ENCODE results near the gene RAD52. TPM values are rescaled to one million over a fixed set of nuclear protein-coding genes. Genes with fewer than 3 reads are reported as not detected.

The RAD52 gene
- total RNA-seq, 1 donor = 10.1 TPM

- peak overlapping the region; percentile 95 for H3K4me2 ChIP-seq (ENCODE audit: insufficient read depth, low read length)
- H3K36me3 ChIP-seq (ENCODE audit: insufficient read depth, low read length) = no peaks in the 10 kb centered on the region
- H3K27ac ChIP-seq (ENCODE audit: low read depth, low read length) = peak overlapping the region; percentile 89
- peak overlapping the region; percentile 88 for H3K4me3 ChIP-seq (ENCODE audit: insufficient read depth, low read length)
- H4K20me1 ChIP-seq (ENCODE audit: insufficient read depth, low read length) = peaks cover 11% of the 10 kb centered on the region
- DNase-seq (ENCODE audit: insufficient read length, low spot score, missing footprints) = peak; percentile 96
- H2AFZ ChIP-seq (ENCODE audit: low read length) = peak overlapping the region; percentile 93
- no peaks in the 10 kb centered on the region for H3K27me3 ChIP-seq (ENCODE audit: insufficient read depth, low read length)
- no peak for TF ChIP-seq CTCF (IDR thresholded peaks at IDR 0.05; ENCODE audit: extremely low read depth, low read depth, low read length)
- H3K4me1 ChIP-seq (ENCODE audit: insufficient read depth, low read length) = peaks cover 32% of the 10 kb centered on the region
- H3K9me3 ChIP-seq (ENCODE audit: low read depth, low read length) = no peaks in the 10 kb centered on the region
- peaks cover 52% of the 10 kb centered on the region for H3K79me2 ChIP-seq (ENCODE audit: insufficient read depth, low read length)
Measured at GRCh38 chr12:989751-990660, 40.5 kb upstream of the RAD52 start.

- H2AFZ ChIP-seq (ENCODE audit: low read length) = peak overlapping the region; percentile 93
- peak; percentile 67 for DNase-seq (ENCODE audit: insufficient read length, low spot score, missing footprints)
- H4K20me1 ChIP-seq (ENCODE audit: insufficient read depth, low read length) = peaks cover 7% of the 10 kb centered on the region
- peak overlapping the region; percentile 88 for H3K4me3 ChIP-seq (ENCODE audit: insufficient read depth, low read length)
- H3K27me3 ChIP-seq (ENCODE audit: insufficient read depth, low read length) = no peaks in the 10 kb centered on the region
- no peak for TF ChIP-seq CTCF (IDR thresholded peaks at IDR 0.05; ENCODE audit: extremely low read depth, low read depth, low read length)
- no peaks in the 10 kb centered on the region for H3K9me3 ChIP-seq (ENCODE audit: low read depth, low read length)
- H3K4me2 ChIP-seq (ENCODE audit: insufficient read depth, low read length) = peak overlapping the region; percentile 95
- peaks cover 30% of the 10 kb centered on the region for H3K4me1 ChIP-seq (ENCODE audit: insufficient read depth, low read length)
- peak overlapping the region; percentile 89 for H3K27ac ChIP-seq (ENCODE audit: low read depth, low read length)
- H3K36me3 ChIP-seq (ENCODE audit: insufficient read depth, low read length) = no peaks in the 10 kb centered on the region
- H3K79me2 ChIP-seq (ENCODE audit: insufficient read depth, low read length) = peaks cover 43% of the 10 kb centered on the region
Measured at GRCh38 chr12:989051-989450, 39.6 kb upstream of the RAD52 start.

- H3K4me3 ChIP-seq (ENCODE audit: insufficient read depth, low read length) = peak overlapping the region; percentile 88
- no peak for TF ChIP-seq CTCF (IDR thresholded peaks at IDR 0.05; ENCODE audit: extremely low read depth, low read depth, low read length)
- H3K36me3 ChIP-seq (ENCODE audit: insufficient read depth, low read length) = no peaks in the 10 kb centered on the region
- no peaks in the 10 kb centered on the region for H3K9me3 ChIP-seq (ENCODE audit: low read depth, low read length)
- DNase-seq (ENCODE audit: insufficient read length, low spot score, missing footprints) = peak; percentile 5
- peak overlapping the region; percentile 95 for H3K4me2 ChIP-seq (ENCODE audit: insufficient read depth, low read length)
- H3K4me1 ChIP-seq (ENCODE audit: insufficient read depth, low read length) = peaks cover 30% of the 10 kb centered on the region
- H2AFZ ChIP-seq (ENCODE audit: low read length) = peak overlapping the region; percentile 32
- peaks cover 7% of the 10 kb centered on the region for H4K20me1 ChIP-seq (ENCODE audit: insufficient read depth, low read length)
- H3K27me3 ChIP-seq (ENCODE audit: insufficient read depth, low read length) = no peaks in the 10 kb centered on the region
- H3K79me2 ChIP-seq (ENCODE audit: insufficient read depth, low read length) = peaks cover 40% of the 10 kb centered on the region
- H3K27ac ChIP-seq (ENCODE audit: low read depth, low read length) = peak overlapping the region; percentile 89
Measured at GRCh38 chr12:988646-989045, 39.2 kb upstream of the RAD52 start.

- DNase-seq (ENCODE audit: insufficient read length, low spot score, missing footprints) = no peak
- Histone ChIP-seq H3K27me3 (ENCODE audit: insufficient read depth, low read length) (no peaks in the 10 kb centered on the region), H2AFZ (ENCODE audit: low read length) (peak overlapping the region; percentile 36)
Measured at GRCh38 chr12:981961-982360, 32.5 kb upstream of the RAD52 start.

More at GRCh38 chr12:981961-982360, 32.5 kb upstream of the RAD52 start:
- Histone ChIP-seq H4K20me1 (ENCODE audit: insufficient read depth, low read length) (no peaks in the 10 kb centered on the region), H3K27ac (ENCODE audit: low read depth, low read length) (no peak overlapping the region), H3K4me2 (ENCODE audit: insufficient read depth, low read length) (no peak overlapping the region), H3K79me2 (ENCODE audit: insufficient read depth, low read length) (no peaks in the 10 kb centered on the region), H3K4me1 (ENCODE audit: insufficient read depth, low read length) (no peaks in the 10 kb centered on the region), H3K4me3 (ENCODE audit: insufficient read depth, low read length) (no peak overlapping the region), H3K36me3 (ENCODE audit: insufficient read depth, low read length) (no peaks in the 10 kb centered on the region), H3K9me3 (ENCODE audit: low read depth, low read length) (no peaks in the 10 kb centered on the region)
- TF ChIP-seq CTCF (IDR thresholded peaks at IDR 0.05; ENCODE audit: extremely low read depth, low read depth, low read length) = no peak
